PC-3 (cell line): ENCODE data around the gene MAPK4.

Source experiments
- CTCF ChIP-seq: fragments of 300-600 bp; sonication (generic); conservative IDR thresholded peaks from 2 replicates; pipeline ENCODE4 v1.5.1; 2017; ENCODE audit warnings: antibody characterized with exemption, low read depth, mild to moderate bottlenecking, low read length
- EZH2 ChIP-seq: fragments of 300-600 bp; sonication (generic); IDR thresholded peaks from one replicate; pipeline ENCODE4 v1.6.1; 2017; ENCODE audit warnings: antibody characterized with exemption, mild to moderate bottlenecking, low read length; ENCODE audit not compliant: unreplicated experiment
- EZH2phosphoT487 ChIP-seq: fragments of 300-600 bp; sonication (generic); IDR thresholded peaks from 2 replicates; pipeline ENCODE4 v1.6.1; 2018; ENCODE audit warnings: mild to moderate bottlenecking, antibody characterized with exemption, low read length, borderline replicate concordance

- no peak for TF ChIP-seq EZH2
- no peak for TF ChIP-seq CTCF
- no peak for TF ChIP-seq EZH2phosphoT487
Observed at GRCh38 chr18:50716902-50717301, 157.0 kb downstream of the MAPK4 start.
